ENCODE data around the gene ARHGAP10.
"Not testable (repeated sequence)": the region's sequence is repeated elsewhere in the genome, so short reads cannot be mapped to it uniquely, and the experiment has no call there.

Gene ARHGAP10

DNA sequence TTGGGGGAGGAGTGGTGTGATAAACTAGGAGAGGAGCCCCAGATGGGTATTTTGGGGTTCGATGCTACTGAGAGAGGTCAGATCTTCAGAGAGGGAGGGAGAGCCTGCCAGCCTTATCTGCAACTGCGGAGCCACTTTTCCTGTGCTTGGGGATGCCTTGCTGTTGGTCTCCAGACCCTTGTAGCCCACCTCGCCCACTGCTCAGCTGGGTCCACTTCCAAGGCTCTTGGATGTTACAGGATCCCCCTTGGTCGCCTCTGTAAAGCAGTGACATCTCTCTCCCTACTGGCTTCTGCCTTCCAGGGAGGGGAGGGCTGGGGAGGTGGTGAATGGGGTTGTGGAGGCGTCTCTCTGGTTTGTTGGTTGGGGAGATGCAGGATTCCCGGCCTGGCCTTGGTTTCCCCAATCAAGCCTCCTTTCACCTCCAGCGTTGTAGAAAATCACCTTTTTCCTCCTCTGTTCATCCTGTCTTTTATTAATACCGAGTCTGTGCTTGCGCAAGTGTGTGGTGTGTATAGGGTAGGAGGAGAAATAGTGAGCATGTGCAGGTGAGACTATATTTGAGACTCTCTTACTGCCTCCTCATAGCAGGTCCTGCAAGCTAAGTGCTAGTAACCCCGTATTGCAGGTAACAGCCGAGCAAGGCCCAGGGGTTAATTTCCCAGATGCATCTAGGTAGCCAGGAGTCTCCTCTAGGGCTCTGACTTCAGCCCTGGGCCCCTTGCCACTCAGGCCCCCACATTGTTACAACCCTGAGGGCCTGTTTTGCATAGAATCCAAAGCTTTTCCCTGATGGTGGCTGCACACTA is 337.4 kb downstream of the ARHGAP10 start:
- DNase-seq: no peak

DNA sequence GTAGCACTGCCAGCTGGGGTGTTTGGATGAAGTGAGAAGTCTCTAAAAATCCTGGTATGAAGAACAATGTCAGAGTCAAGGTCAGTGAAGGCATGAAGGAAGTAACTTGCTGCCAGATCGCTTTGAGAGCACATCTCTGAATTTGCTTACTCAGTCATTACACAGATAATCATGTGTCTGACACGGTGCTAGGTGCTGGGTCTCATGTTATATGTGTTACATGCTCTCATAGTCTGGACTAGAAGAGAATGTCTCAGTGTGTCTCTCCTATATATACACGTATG is 337.9 kb downstream of the ARHGAP10 start:
- DNase-seq: no peak

DNA sequence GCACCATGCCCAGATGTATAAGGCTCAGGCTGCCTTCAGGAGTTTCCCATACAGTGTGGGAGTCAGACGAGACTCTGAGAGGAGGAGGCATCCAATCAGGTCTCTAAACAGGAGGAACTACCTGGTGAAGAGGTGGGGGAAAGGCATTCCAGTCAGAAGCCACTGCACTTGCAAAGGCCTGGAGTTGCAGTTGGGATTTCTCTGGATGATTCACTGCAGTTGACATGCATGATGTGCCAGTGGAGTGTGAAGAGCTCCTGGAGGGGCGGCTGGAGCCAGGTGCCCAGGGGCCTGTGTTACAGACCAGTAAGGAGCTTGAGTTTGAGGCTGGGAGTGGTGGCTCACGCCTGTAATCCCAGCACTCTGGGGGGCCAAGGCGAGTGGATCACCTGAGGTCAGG is 339.1 kb downstream of the ARHGAP10 start:
- DNase-seq: no peak

DNA sequence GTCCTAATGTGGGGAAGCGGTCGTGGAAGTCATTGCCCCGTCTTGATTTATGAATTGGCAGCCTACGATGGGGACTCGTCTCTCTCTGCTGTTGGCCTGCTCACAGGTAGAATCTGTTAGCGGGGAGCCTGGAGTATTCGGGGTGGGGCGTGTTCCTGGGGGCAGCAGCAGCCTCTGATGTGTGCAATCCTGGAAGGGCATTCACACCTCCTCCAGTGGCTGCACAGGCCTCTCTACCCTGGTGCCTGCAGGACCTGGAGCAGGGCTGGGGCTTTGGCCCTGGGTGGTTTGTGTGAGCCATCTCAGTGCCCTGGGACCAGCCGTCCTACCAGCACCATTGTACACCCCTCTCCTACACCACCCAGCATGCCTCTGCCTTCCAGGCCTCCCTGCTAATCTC is 340.9 kb downstream of the ARHGAP10 start:
- DNase-seq: no peak

DNA sequence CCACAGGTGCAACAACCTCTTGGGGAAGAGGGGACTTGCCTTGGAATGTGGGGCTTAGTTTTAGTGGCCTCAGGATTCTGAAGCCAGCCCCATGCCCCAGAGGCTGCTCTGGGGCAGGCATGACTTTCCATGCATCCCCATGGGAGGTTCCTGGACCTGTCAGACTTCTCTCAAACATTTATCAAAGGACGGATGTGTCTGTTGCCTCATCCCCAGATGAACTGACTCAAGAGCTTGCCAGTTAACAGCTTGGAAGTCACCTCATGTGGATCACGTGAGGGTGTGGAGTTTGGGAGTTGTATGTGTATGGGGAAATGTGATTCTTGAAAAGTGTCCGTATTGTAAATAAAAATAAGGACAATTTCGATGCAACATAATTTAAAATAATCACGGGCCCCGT is 341.5 kb downstream of the ARHGAP10 start:
- no peak for DNase-seq

DNA sequence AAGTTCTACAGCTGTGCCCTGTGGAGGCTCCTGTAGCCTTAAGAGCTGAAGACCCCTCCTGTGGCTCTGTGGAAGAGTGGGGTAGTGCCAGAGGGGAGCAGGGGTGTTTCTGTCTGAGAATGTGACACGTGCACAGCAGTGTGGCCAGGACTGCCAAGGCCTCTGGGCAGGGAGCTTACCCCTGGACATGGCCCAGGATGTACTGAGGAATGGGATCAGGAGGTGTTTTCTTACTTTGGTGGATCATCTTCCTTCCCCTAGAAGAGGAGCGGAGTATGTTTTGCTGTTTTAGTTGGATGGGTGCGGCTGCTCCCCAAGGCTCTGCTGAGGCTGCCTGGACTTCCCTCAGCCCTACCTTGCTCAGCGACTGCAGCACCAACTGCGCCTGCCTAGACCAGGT is 342.6 kb downstream of the ARHGAP10 start:
- DNase-seq: no peak

DNA sequence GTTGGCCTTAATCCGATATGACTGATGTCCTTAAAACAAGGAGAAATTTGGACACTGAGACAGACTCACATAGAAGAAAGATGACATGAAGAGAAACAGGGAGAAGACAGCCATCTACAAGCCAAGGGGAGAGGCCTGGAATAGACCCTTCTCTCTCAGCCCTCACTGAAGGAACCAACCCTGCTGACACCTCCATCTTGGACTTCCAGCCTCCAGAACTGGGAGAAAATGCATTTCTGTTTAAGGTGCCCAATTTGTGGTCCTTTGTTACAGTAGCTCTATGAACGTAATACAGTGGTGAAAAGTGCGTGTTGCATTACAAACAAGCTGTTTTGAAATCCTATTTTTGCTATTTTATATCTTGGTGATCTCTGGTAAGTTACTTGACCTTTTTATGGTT is 343.6 kb downstream of the ARHGAP10 start:
- no peak for DNase-seq

DNA sequence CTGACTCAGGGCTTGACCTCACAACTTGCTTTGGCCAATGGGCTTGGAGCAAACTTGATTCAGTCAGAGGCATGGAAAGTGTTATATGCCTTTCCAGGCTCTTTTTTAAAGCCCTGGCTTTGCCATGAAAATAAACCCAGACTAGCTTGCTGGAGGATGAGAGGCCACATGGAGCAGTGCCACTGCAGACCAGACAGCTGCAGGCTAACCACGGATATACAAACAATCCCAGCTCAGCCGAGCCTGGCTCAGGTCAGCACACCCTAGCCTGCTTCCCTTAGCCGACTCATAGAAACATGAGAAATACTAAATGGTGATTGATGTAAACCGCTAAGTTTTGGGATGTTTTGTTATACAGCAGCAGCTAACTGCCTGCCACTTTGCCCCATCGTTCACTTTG is 345.1 kb downstream of the ARHGAP10 start:
- no peak for DNase-seq

DNA sequence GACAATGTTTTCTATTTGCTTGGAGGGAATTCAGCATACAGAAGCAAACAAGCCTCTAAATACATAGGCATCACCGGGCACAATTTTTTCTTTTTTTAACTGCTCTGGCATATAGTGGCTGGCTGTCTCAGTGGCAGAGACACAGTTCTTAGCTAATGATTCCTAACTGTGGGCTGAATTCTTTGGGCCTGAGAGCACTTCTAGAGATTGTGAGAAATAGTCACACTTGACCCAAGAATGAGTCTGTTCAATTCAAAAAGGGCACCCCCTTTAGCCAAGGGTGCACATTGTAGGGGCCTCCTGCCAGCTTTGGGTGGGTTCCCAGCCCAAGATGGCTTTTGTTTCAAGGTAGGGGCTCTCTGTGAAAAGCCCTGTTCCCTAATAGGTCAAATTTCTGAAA is 345.7 kb downstream of the ARHGAP10 start:
- DNase-seq: no peak

DNA sequence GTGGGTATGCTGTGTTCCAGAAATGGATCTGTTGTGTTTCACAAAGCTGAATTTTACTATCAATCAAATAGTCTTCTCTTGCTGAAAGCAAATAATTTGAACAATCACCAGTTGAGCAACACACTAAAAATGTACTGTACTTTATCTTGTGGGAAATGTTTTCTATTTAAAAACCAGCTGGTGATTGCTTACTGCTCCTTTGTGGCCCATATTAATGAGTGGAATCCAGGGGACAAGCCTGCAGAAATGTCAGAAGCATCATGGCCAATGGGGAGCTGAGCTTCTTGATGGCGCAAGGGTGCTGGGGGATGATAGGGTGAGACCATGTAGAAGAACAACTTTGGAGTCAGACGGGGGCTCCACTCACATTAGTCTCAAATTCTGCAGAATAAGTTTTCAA is 346.2 kb downstream of the ARHGAP10 start:
- DNase-seq: no peak

DNA sequence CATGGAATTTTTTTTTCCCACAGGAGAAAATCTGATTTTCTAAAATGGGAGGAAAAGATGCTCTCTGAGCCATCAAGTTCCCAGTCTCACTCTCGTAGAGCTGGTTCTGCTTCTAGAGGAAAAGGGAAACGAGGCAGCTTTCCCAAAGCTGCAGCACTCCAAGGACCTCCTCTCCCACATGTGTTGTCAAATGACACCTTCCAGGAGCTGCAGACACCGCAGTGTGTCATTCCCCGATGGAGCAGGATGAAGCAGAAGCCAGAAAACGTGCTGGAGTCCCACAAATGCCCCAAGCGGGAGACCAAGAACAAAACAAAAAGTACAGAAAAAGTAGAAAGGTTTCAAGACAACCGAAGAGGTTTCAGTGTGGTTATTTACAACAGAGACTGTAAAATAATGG is 348.1 kb downstream of the ARHGAP10 start:
- no peak for DNase-seq

DNA sequence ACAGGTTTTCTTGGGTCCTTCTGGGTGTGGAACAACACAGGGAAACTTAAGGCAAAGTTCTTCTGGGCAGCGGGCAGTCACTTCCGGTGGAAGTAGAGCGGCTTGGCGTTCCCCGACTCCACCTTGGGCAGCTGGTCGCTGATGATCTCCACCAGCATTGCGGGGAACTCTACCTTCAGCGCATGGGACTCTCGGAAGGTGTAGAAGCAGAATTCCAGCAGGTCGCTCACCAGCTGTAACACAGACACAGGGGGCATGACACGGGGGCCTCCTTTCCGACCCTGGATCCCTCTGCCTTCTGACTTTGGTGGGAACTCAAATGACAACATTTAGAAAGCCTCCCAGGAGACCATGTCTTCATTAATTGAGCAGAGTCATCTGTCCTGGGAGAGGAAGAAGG is 349.4 kb downstream of the ARHGAP10 start:
- no peak for DNase-seq

DNA sequence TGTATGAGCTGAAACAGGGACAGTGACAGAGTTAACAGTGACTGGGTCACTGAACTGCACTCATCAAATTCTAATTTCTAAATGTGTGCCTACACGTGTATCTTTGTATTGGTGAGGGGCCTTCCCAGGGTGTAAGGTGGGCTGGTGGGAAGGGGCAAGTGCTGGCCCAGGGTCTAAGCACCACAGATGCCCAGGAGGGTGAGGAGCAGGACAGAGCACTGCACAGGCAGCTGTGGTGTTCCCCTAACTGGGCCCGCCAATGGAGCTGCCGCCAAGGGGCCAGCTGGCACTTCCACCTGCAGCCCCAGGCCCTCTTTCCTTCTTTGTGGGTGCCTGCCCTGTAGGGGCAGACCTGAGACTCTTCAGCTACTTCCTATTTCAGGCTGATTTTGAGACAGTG is 349.9 kb downstream of the ARHGAP10 start:
- no peak for DNase-seq

DNA sequence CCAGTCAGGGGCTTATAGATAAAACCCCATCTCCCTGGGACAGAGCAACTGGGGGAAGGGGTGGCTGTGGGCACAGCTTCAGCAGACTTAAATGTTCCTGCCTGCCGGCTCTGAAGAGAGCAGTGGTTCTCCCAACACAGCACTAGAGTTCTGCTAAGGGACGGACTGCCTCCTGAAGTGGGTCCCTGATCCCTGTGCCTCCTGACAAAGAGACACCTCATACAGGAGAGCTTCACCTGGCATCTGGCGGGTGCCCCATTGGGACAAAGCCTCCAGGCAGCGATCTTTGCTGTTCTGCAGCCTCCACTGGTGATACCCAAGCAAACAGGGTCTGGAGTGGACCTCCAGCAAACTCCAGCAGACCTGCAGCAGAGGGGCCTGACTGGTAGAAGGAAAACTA is 351.2 kb downstream of the ARHGAP10 start:
- not testable (repeated sequence) for DNase-seq

DNA sequence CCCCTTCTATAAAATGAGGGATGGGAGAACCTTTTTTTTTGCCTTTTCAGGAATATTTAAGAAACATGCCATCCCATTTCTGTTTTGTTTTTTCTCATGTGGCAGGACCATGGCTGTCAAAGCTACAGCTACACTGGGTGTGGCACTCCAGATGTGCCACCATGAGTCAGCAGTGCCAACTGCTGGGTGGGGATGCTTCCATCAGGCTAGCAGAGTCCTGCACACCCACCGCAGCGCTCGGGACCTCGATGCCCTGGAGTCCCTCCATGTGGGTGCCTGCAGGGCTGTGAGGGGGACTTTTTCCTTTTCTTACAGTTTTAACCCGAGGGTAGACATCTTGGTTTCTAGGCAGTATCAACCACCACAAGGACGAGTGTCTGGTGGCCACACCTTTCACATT is 357.7 kb downstream of the ARHGAP10 start:
- no peak for DNase-seq

DNA sequence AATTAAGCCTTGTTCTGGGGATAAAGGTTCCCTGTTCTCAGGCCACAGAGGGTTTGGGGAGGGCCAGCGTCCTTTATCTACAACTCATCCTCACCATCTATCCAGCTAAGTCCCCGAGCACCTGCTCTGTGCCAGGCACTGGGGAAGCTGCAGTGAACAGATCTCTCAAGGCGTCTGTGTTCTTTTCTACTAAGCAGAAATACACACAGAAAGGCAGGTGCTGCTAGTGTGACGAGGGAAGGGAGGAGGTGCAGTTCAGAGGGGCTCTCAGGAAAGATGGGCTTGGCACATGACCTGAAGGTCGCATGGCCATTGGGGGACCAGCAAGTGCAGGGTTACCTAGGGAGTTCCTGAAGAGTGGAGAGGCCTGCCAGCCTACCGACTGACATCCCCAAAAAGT is 358.1 kb downstream of the ARHGAP10 start:
- DNase-seq: no peak

DNA sequence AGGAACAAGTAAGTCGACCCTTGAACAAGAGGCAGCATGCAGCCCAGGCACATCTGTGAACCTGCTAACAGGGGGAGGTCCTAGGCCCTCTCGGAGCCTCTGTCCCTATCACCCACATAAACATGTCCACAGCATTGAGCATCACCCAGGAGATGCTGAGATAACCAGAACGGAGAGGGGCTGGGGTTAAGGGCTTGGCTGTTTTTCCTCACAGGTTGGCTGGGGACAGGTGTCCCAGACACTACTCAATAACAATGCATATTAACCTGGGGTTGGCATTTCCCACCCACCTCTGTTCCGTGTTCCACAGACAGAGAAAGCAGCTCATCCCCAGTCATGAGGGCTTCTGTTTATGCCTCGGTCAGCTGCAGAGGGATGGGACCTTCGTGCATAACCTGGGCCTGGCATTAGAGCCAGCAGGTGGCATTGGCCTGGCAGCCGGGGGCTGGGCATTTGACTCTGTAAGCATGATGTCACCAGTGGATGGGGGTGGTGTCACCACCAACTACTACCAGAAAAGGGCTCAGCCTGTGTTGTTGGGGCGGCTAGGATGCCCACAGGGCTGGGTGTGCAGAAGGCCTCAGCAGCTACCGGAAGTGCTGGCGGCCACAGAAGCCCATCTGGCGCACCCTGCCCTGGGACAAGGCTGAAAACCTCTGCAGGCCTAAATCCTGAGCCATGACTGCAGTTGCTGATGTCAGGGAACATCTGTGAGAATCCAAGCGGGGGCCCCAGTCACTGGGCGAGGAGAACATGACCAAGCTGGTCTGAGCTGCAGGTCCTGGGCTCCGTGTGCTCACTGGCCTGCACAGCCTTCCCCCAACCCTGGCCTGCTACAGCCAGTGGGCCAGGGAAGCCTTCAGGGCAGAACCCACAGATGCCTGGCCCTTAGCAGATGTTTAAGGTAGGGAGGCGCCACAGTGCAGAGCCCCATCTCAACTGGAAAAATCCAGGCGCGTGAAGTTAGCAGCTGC is 358.9 kb downstream of the ARHGAP10 start:
- DNase-seq: no peak

DNA sequence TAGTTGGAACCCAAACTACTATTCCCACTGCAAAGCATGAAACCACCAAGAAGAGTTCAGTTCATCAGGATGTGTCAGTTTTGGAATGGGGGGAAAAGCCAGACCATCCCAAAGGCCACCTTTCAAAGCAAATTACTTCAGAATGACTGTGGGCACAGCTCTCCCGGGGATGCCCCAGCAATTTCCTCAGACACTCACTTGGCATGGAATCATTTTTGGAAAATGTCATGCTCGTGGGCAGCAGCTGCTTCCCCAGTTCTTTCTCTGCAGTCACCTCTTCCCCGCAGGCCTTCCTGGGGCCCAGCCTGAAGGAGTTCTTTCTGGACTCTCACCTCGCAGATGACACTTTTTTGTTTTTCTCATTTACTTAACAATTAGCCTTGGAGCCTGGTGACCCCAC is 360.0 kb downstream of the ARHGAP10 start:
- no peak for DNase-seq

DNA sequence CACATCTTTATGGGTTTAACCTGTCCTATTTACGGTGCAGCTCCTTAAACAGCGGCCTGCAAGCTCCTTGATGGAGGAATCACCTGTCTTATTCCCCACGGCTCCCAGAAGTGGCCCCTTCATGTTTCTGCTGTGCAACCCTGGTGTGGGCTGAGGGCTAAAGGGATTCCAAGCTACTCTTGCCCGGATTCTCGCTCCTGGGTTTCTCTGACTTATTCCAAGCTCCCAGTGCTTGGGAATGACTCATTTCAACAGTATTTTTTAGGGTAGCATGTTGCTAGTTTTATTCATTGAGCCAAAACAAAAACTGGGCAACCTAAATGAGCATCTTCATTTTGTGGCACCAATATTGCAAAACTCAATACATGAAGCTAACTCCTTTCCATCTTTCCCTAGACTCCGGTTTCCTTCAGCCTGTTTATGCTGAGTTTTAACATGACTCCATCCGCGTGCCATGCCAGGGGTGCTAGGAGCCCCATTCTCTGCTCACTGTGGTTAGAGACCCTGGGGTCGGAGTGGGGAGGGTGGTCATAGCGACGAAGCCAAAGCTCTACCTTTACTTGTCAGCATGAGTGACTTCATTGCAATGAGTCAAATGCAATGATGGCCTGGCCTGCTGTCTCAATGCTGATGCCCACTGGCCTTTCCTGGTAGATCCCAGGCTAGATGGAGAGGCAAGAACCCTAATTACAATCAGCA is 360.6 kb downstream of the ARHGAP10 start:
- no peak for DNase-seq

DNA sequence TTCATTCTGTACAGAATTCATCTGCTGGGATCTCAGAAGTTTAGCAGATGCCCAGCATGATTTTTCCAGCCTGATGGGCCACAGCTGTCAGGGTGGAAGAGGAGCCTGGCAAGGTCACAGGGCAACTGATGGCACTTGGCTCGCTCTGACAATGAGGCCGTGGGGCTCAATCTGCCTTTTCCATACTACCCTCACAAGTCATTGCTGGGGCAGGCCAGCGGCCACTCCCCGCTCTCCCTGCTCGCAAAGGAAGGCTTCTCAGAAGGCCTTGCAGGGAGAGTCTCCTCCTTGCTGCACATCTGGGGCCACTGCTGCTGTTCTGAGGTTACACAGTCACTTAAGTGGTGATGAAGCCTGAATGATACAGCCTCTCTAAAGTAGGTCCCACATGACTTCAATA is 361.2 kb downstream of the ARHGAP10 start:
- DNase-seq: no peak

DNA sequence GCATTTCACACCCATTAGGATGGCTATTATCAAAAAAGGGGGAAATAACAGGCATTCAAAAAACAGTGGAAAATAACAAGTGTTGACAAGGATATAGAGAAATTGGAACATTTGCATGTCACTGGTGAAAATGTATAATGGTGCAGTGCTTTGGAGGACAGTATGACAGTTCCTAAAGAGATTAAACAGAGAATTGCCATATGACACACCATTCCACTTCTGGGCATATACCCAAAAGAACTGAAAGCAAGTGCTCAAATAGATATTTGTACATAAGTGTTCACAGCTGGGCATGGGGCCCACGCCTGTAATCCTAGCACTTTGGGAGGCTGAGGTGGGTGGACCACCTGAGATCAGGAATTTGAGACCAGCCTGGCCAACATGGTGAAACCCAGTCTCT is 362.3 kb downstream of the ARHGAP10 start:
- no peak for DNase-seq

DNA sequence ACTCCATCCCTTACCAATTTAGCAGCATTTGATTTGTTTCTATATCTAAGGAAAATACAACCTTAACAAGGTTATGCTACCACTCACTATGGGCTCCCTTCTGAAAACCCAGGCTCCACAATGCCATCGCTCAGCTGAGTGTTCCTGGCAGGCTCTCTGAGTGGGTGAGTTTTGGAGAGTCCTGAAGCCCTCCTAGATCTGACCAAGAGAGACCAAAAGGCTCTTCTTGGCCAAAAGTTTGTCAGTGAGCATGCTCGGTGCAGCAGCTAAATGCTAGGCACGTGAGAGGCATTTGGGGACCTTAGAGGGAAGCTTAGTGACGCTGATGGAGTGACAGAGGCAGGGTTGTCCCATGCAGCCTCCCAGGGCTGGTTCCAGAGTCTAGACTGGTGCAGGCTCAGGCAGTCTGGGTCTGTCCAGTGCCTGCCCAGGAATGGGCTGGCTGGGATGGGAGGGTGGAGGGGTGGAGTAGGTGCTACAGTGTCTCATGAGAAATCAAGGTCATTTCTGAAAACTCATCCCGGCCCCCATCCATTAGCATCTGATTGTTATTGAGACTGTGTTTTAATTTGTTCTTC is 363.5 kb downstream of the ARHGAP10 start:
- DNase-seq: no peak

DNA sequence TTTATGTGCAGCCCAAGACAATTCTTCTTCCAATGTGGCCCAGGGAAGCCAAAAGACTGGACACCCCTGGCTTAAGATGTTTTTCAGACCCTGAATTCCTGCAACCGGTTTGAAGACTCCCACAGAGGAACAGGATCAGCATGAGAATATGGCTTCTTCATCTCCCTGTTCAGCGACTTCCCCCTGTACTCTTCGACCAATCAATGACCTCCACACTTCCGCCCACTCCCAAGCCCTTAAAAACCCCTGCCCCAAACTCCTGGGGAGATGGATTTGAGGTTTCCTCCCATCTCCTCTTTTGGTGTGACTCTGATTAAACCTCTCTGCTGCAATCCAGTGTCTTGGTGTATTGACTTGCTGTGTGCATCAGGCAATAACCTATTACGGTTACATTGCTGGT is 365.9 kb downstream of the ARHGAP10 start:
- DNase-seq: no peak
